Measurements from ENCODE around the gene LMNTD2. TPM values are rescaled to one million over a fixed set of nuclear protein-coding genes. Genes with fewer than 3 reads are reported as not detected.
A peak's percentile ranks its signal among the peaks of the same experiment; 100 is the strongest.

Gene LMNTD2
- total RNA-seq, 2 donors from 2014 or later: 6.0 to 12.9 TPM

GRCh38 chr11:539971-540481, 20.5 kb downstream of the LMNTD2 start:
- TF ChIP-seq CTCF (IDR thresholded peaks at IDR 0.05) (no peak), POLR2A (IDR thresholded peaks at IDR 0.05) (no peak)
- intact Hi-C loops (cut with DNase I): no loop called here
- no peak overlapping the region for H3K27ac ChIP-seq
- no peaks in the 10 kb centered on the region for H3K9me3 ChIP-seq
- H3K27me3 ChIP-seq: no peaks in the 10 kb centered on the region
- ATAC-seq (no peak), DNase-seq (no peak)
- peaks cover 26% of the 10 kb centered on the region for H3K4me1 ChIP-seq
- H3K36me3 ChIP-seq (replicated peaks in 1 of 2; ENCODE audit: insufficient read depth in 1 of 2, low read depth in 2 of 2): no peaks in the 10 kb centered on the region
- 91% methylated on average over 5 of the region's 8 CpGs for WGBS, 2 donors
- no peak overlapping the region for H3K4me3 ChIP-seq

DNA sequence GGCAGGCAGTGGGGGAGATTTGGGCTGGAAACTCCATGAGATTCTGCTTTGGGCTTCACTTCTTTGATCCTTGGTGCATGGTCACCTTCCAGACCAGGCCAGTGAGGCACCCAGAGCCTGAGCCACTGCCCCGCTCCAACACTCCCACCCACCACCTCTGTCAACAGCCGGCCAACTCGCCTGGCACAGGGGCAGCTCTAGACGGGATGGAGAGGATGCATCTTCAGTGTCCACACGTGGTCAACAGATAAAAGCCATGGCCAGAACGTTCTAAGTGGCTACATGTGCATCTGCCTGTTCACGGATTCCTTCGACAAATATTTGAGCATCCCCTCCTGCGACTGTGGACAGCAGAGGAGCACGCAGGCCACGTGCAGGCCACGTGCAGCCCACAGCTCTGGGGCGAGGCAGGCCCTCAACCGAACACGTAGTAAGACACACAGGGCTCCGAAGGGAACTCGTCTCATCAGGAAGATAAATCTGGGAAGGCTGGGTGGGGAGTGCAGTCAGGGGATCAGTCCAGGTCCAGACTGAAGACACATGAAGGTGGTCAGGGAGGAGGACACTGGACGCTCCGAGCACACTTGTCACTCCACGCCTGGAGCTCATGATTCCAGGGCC, 22.0 kb downstream of the LMNTD2 start:
- 84 to 90% methylated on average over 15 to 20 of the region's 20 CpGs for WGBS, 2 donors
- DNase-seq: peak in 1 of 4 donors; percentile 11
- intact Hi-C loops (cut with DNase I): no loop called here
- no peak overlapping the region for H3K4me3 ChIP-seq
- ATAC-seq: no peak
- peaks cover 36% of the 10 kb centered on the region for H3K4me1 ChIP-seq
- no peak for TF ChIP-seq POLR2A (IDR thresholded peaks at IDR 0.05)
- no peak for TF ChIP-seq CTCF (IDR thresholded peaks at IDR 0.05)
- no peak overlapping the region for H3K27ac ChIP-seq
- H3K9me3 ChIP-seq: no peaks in the 10 kb centered on the region
- H3K27me3 ChIP-seq: no peaks in the 10 kb centered on the region
- H3K36me3 ChIP-seq (replicated peaks in 1 of 2; ENCODE audit: insufficient read depth in 1 of 2, low read depth in 2 of 2): no peaks in the 10 kb centered on the region

GRCh38 chr11:537622-538430, 22.7 kb downstream of the LMNTD2 start:
- ATAC-seq (no peak), DNase-seq (peak in 3 of 4 donors; percentile 7 to 16 (median 11))
- Histone ChIP-seq H3K27ac (peak overlapping the region in 2 of 4 donors; percentile 90 to 92), H3K4me3 (peak overlapping the region in 1 of 2 donors; percentile 13), H3K9me3 (no peaks in the 10 kb centered on the region), H3K36me3 (replicated peaks in 1 of 2; ENCODE audit: insufficient read depth in 1 of 2, low read depth in 2 of 2) (no peaks in the 10 kb centered on the region), H3K27me3 (no peaks in the 10 kb centered on the region), H3K4me1 (peaks cover 36% of the 10 kb centered on the region)
- intact Hi-C loops (cut with DNase I): no loop called here
- TF ChIP-seq POLR2A (IDR thresholded peaks at IDR 0.05): no peak
- peak in 1 of 7 experiments; percentile 7 for TF ChIP-seq CTCF (IDR thresholded peaks at IDR 0.05)
- WGBS, 2 donors: 30 to 60% methylated on average over 1 to 19 of the region's 19 CpGs

GRCh38 chr11:536841-537621, 23.5 kb downstream of the LMNTD2 start, which contains the start of gene LRRC56:
TSS of gene LRRC56 (plus strand) at chr11:537527. CDS start at chr11:540685, 3,158 bp downstream.
- 4% methylated on average over 91 of the region's 93 CpGs; no CpG with 5 or more reads in 1 of the 2 donors for WGBS, 2 donors
- H3K27ac ChIP-seq: peak within 1 kb of the TSS; percentile 85 to 92 (median 90)
- no peaks in the 10 kb centered on the region for H3K27me3 ChIP-seq
- peaks cover 0 to 1% of the 10 kb centered on the region in 2 donors for H3K36me3 ChIP-seq (replicated peaks in 1 of 2; ENCODE audit: insufficient read depth in 1 of 2, low read depth in 2 of 2)
- DNase-seq (peak; percentile 90 to 94 (median 94)), ATAC-seq (peak; percentile 66)
- H3K4me3 ChIP-seq: peak within 1 kb of the TSS in 1 of 2 donors; percentile 13
- TF ChIP-seq POLR2A (IDR thresholded peaks at IDR 0.05): peak in 2 of 3 donors; percentile 44 to 61
- peak in 1 of 7 experiments; percentile 13 for TF ChIP-seq CTCF (IDR thresholded peaks at IDR 0.05)
- no peaks in the 10 kb centered on the region for H3K9me3 ChIP-seq
- peaks cover 36% of the 10 kb centered on the region for H3K4me1 ChIP-seq
- intact Hi-C loops (cut with DNase I): no loop called here
